GM12878 (cell line): ENCODE results near the gene CDH4. TPM values are rescaled to one million over a fixed set of nuclear protein-coding genes. Genes with fewer than 3 reads are reported as not detected.

Experiments used
- ATAC-seq: fragments of 200-7000 bp; cut with Tn5 transposase; 3 replicates; pipeline ENCODE4 v1.9.1; 2020; ENCODE audit warnings: mild to moderate bottlenecking, moderate library complexity
- BruUV-seq: library from RNA; stranded (reverse); fragments of 400-500 nt; replicated peaks from 2 replicates; lab custom pipeline; 2021; lab: Mats Ljungman, UMichigan
- CTCF ChIA-PET: fragments of 300-600 bp; sonication (Branson Sonifier 250); formaldehyde crosslinking; extraction: SDS; loops from one replicate; lab custom pipeline; 2021; ENCODE audit warnings: inconsistent platforms; lab: Yijun Ruan, JAX
- POLR2A ChIA-PET: fragments of 350-600 bp; formaldehyde crosslinking; extraction: SDS; loops from one replicate; lab custom pipeline; 2021; ENCODE audit warnings: inconsistent platforms; lab: Charles Lee
- RAD21 ChIA-PET: fragments of 300-600 bp; sonication (Branson Sonifier 250); formaldehyde crosslinking; loops from one replicate; lab custom pipeline; 2023; ENCODE audit warnings: antibody characterized with exemption; ENCODE audit not compliant: unreplicated experiment; lab: Charles Lee
- SMC1A ChIA-PET: fragments of 300-600 bp; sonication (Branson Sonifier 250); formaldehyde crosslinking; loops from one replicate; lab custom pipeline; 2023; ENCODE audit not compliant: unreplicated experiment, uncharacterized antibody; lab: Charles Lee
- DNase-seq: peaks from one replicate; pipeline ENCODE4 v3.0.0-alpha.2; 2011; ENCODE audit warnings: low read depth, low spot score
- FAIRE-seq: peaks from 3 replicates; lab custom pipeline; 2011; peaks lifted over from hg19 to GRCh38; lab: Jason Lieb, UNC
- H2AFZ ChIP-seq: 2 replicates; pipeline ENCODE4 v1.6.0; 2011; ENCODE audit warnings: low read depth, low read length, control low read depth; ENCODE audit not compliant: control insufficient read depth
- H3K27ac ChIP-seq: 2 replicates; pipeline ENCODE4 v1.5.1; 2011; ENCODE audit warnings: control low read depth; ENCODE audit not compliant: control insufficient read depth, insufficient read depth
- H3K27me3 ChIP-seq, 2 experiments: replicated peaks in 1 of 2; 2 replicates each; pipeline versions ENCODE4 v1.6.0 to v1.6.1; 2011; ENCODE audit warnings: low read length in 1 of 2; ENCODE audit not compliant: control insufficient read depth in 2 of 2, insufficient read depth in 2 of 2
- H3K36me3 ChIP-seq, 2 experiments: 2 replicates each; pipeline ENCODE4 v1.5.1; 2011; ENCODE audit warnings: low read length in 1 of 2; ENCODE audit not compliant: control insufficient read depth in 2 of 2, insufficient read depth in 2 of 2
- H3K4me1 ChIP-seq: 2 replicates; pipeline ENCODE4 v1.6.1; 2011; ENCODE audit warnings: mild to moderate bottlenecking, low read length, moderate library complexity, mixed read lengths; ENCODE audit not compliant: control insufficient read depth, insufficient read depth
- H3K4me2 ChIP-seq: 2 replicates; pipeline ENCODE4 v1.6.0; 2011; ENCODE audit warnings: control low read depth; ENCODE audit not compliant: control insufficient read depth, insufficient read depth
- H3K4me3 ChIP-seq: fragments of 200-600 bp; sonication (generic); 2 replicates; pipeline ENCODE4 v1.5.1; 2016
- H3K79me2 ChIP-seq: 2 replicates; pipeline ENCODE4 v1.6.0; 2011; ENCODE audit warnings: low read length; ENCODE audit not compliant: control insufficient read depth, insufficient read depth
- H3K9ac ChIP-seq: 2 replicates; pipeline ENCODE4 v1.8.0; 2011; ENCODE audit warnings: low read length, control low read depth, mixed read lengths; ENCODE audit not compliant: control insufficient read depth, insufficient read depth
- H3K9me3 ChIP-seq: replicated peaks from 3 replicates; pipeline ENCODE4 v1.5.1; 2011; ENCODE audit warnings: mild to moderate bottlenecking, low read length; ENCODE audit not compliant: control insufficient read depth, insufficient read depth
- H4K20me1 ChIP-seq: 2 replicates; pipeline ENCODE4 v1.6.0; 2011; ENCODE audit not compliant: control insufficient read depth, insufficient read depth
- BCL3 ChIP-seq: IDR thresholded peaks from 2 replicates; pipeline ENCODE4 v1.6.1; 2011; ENCODE audit warnings: borderline replicate concordance, low read depth, mild to moderate bottlenecking, moderate library complexity, low read length; ENCODE audit not compliant: insufficient read depth, poor library complexity, severe bottlenecking
- DPF2 ChIP-seq: fragments of 450-650 bp; IDR thresholded peaks from 2 replicates; pipeline ENCODE4 v1.6.1; 2017; ENCODE audit warnings: mild to moderate bottlenecking
- E2F8 ChIP-seq: fragments of 450-650 bp; IDR thresholded peaks from 2 replicates; pipeline ENCODE4 v1.6.1; 2018; ENCODE audit warnings: mild to moderate bottlenecking, low read depth, moderate library complexity; ENCODE audit not compliant: partially characterized antibody
- WGBS: methylation state at CpG from one replicate; pipeline ENCODE4 v1.1.6; 2016; ENCODE audit warnings: low lambda C conversion rate; ENCODE audit not compliant: insufficient replicate concordance, insufficient coverage; ENCODE audit errors: missing lambda C conversion rate; 5-methylcytosine and 5-hydroxymethylcytosine counted together
- in situ Hi-C: fragments of 300-500 bp; cut with MboI; formaldehyde crosslinking; loops from 9 replicates; pipeline ENCODE4 v1.14.3; 2018; ENCODE audit warnings: mixed read lengths
- intact Hi-C: fragments of 100-400 bp; cut with micrococcal nuclease; formaldehyde crosslinking; loops from one replicate; pipeline ENCODE4 v1.14.2; 2022; ENCODE audit not compliant: unreplicated experiment
- polyA plus RNA-seq, 11 experiments: library from polyadenylated mRNA; depleted of rRNA in 4 of 11; unstranded in 6 of 11; stranded (reverse) in 5 of 11; fragments of >200 nt; fragmentation: Nextera tagmentation in 4 of 11; fragmentation: Illumina TruSeq in 1 of 11; extraction: Ambion mirVana in 4 of 11; extraction: Trizol in 1 of 11; gene quantifications; 1 replicate in 1 of 11; 2 replicates in 10 of 11; pipeline versions ENCODE4 v1.2.1 to v1.2.3, GENCODE V29; 2011 to 2016; ENCODE audit warnings: inconsistent platforms in 2 of 11, missing spikeins in 2 of 11, low read depth in 1 of 11
- total RNA-seq, 4 experiments: library from RNA; depleted of rRNA in 3 of 4; stranded (reverse); fragments of >200 nt in 3 of 4; fragmentation: Illumina TruSeq in 1 of 4; extraction: Trizol in 1 of 4; gene quantifications; 2 replicates each; pipeline versions ENCODE4 v1.2.1 to v1.2.3, GENCODE V29; 2013 to 2021

Gene CDH4
- total and polyA plus RNA-seq, 10 of the 15 experiments (the other 5 are each of a cell fraction or from before 2014, with no cell fraction given) = not detected

- no peak for TF ChIP-seq E2F8
- TF ChIP-seq, all 136 proteins: peak for 0
Observed at GRCh38 chr20:61230166-61230565, 21.9 kb upstream of the CDH4 start (continued).

- H3K4me2 ChIP-seq = no peak overlapping the region
- WGBS = 69% methylated on average over 5 of the region's 7 CpGs
- SMC1A ChIA-PET = no interaction called here
- CTCF ChIA-PET = no interaction called here
- H3K9ac ChIP-seq = no peak overlapping the region
- RAD21 ChIA-PET = no interaction called here
- in situ Hi-C loops (no loop called here), intact Hi-C loops (no loop called here)
- H3K27me3 ChIP-seq = no peaks in the 10 kb centered on the region
- POLR2A ChIA-PET = no interaction called here
- no peaks in the 10 kb centered on the region for H3K4me1 ChIP-seq
- no TSS peak for BruUV-seq
- H3K79me2 ChIP-seq = no peaks in the 10 kb centered on the region
- DNase-seq = no peak
- no peaks in the 10 kb centered on the region for H4K20me1 ChIP-seq
- no peak for FAIRE-seq
- no peak for ATAC-seq
- H3K27ac ChIP-seq = no peak overlapping the region
- H3K4me3 ChIP-seq = no peak overlapping the region
- peak; percentile 55 for TF ChIP-seq BCL3
- TF ChIP-seq DPF2 = no peak
- TF ChIP-seq, all 136 proteins: peak for 1
- no peaks in the 10 kb centered on the region for H3K36me3 ChIP-seq
- H2AFZ ChIP-seq = no peak overlapping the region
- no peaks in the 10 kb centered on the region; the same call in 2 of the 3 replicates for H3K9me3 ChIP-seq
Observed at GRCh38 chr20:61233590-61233989, 18.5 kb upstream of the CDH4 start.
